HepG2 (cell line): ENCODE results near the gene DCUN1D3. TPM values are rescaled to one million over a fixed set of nuclear protein-coding genes. Genes with fewer than 3 reads are reported as not detected.

Experiments used
- CCAR2 ChIP-seq: fragments of 200-400 bp; formaldehyde crosslinking; optimal IDR thresholded peaks from 2 replicates; pipeline ENCODE3; 2018; ENCODE audit warnings: low read depth, mild to moderate bottlenecking, low read length, moderate library complexity
- PHB2 ChIP-seq: fragments of 450-650 bp; IDR thresholded peaks from 2 replicates; pipeline ENCODE4 v1.6.1; 2018; ENCODE audit not compliant: partially characterized antibody
- PHF5A ChIP-seq: IDR thresholded peaks from one replicate; pipeline ENCODE4 v1.6.1; 2018; ENCODE audit warnings: low read depth, missing genetic modification reagents; ENCODE audit not compliant: unreplicated experiment
- RFX5 ChIP-seq: IDR thresholded peaks from 2 replicates; pipeline ENCODE4 v1.6.1; 2011; ENCODE audit warnings: low read depth, low read length, improper control_type of control experiment
- SIX4 ChIP-seq: sonication (generic); formaldehyde crosslinking; IDR thresholded peaks from 2 replicates; pipeline ENCODE4 v1.4.0; 2020; ENCODE audit warnings: missing genetic modification reagents
- SOX13 ChIP-seq, 3 experiments: fragments of 450-650 bp in 1 of 3; sonication (generic) in 1 of 3; formaldehyde crosslinking in 1 of 3; IDR thresholded peaks in 2 of 3; conservative IDR thresholded peaks in 1 of 3; 2 replicates each; pipeline versions ENCODE4 v1.5.0 to v1.6.1; 2016 to 2020; ENCODE audit warnings: antibody characterized with exemption in 1 of 3, mild to moderate bottlenecking in 1 of 3, missing compliant biosample characterization in 1 of 3, missing genetic modification reagents in 1 of 3, moderate library complexity in 1 of 3
- ZNF549 ChIP-seq: sonication (generic); formaldehyde crosslinking; IDR thresholded peaks from 2 replicates; pipeline ENCODE4 v1.5.0; 2020; ENCODE audit warnings: missing genetic modification reagents
- ZNF550 ChIP-seq: sonication (generic); formaldehyde crosslinking; IDR thresholded peaks from 2 replicates; pipeline ENCODE4 v1.4.0; 2020; ENCODE audit warnings: mild to moderate bottlenecking, missing genetic modification reagents, borderline replicate concordance
- ZNF605 ChIP-seq: sonication (generic); formaldehyde crosslinking; IDR thresholded peaks from 2 replicates; pipeline ENCODE4 v1.8.0; 2022; ENCODE audit warnings: mild to moderate bottlenecking, missing genetic modification reagents
- ZNF788 ChIP-seq: sonication (generic); formaldehyde crosslinking; IDR thresholded peaks from 2 replicates; pipeline ENCODE4 v1.5.0; 2020; ENCODE audit warnings: mild to moderate bottlenecking, missing genetic modification reagents, borderline replicate concordance
- polyA plus RNA-seq, 8 experiments: library from polyadenylated mRNA; depleted of rRNA in 3 of 8; stranded (reverse) in 7 of 8; unstranded in 1 of 8; fragments of >200 nt; fragmentation: Illumina TruSeq in 4 of 8; extraction: Trizol in 4 of 8; gene quantifications; 2 replicates each; pipeline versions ENCODE4 v1.2.1 to v1.2.3, GENCODE V29; 2011 to 2016; ENCODE audit warnings: low read depth in 4 of 8, missing spikeins in 1 of 8, mixed read lengths in 1 of 8; ENCODE audit not compliant: insufficient read depth in 1 of 8
- total RNA-seq, 5 experiments: library from RNA; depleted of rRNA; stranded (reverse); fragments of >200 nt; fragmentation: Illumina TruSeq; extraction: Trizol; gene quantifications; 2 replicates each; pipeline ENCODE4 v1.2.3, GENCODE V29; 2016; ENCODE audit warnings: low read depth in 1 of 5
- TF ChIP-seq, protein P1 (sequence below): sonication (generic); formaldehyde crosslinking; IDR thresholded peaks from 2 replicates; pipeline ENCODE4 v1.4.0; 2020; ENCODE audit warnings: missing genetic modification reagents, borderline replicate concordance
- TF ChIP-seq, protein P2 (sequence below), 2 experiments: fragments of 450-650 bp in 1 of 2; sonication (generic) in 1 of 2; formaldehyde crosslinking in 1 of 2; IDR thresholded peaks; 2 replicates each; pipeline versions ENCODE4 v1.6.1 to v1.8.0; 2016 to 2022; ENCODE audit warnings: antibody characterized with exemption in 1 of 2, mild to moderate bottlenecking in 1 of 2, missing genetic modification reagents in 1 of 2
- TF ChIP-seq, protein P3 (sequence below): sonication (generic); formaldehyde crosslinking; conservative IDR thresholded peaks from 2 replicates; pipeline ENCODE4 v1.8.1; 2023; ENCODE audit warnings: missing genetic modification reagents
- TF ChIP-seq, protein P4 (sequence below): sonication (generic); formaldehyde crosslinking; IDR thresholded peaks from 2 replicates; pipeline ENCODE4 v1.8.1; 2023; ENCODE audit warnings: mild to moderate bottlenecking, inconsistent platforms, moderate library complexity, missing genetic modification reagents, borderline replicate concordance

Gene DCUN1D3
- total and polyA plus RNA-seq, 2 of the 13 experiments (the other 11 are each of a cell fraction or from before 2014, with no cell fraction given) = 5.0 to 19.3 TPM

DNA sequence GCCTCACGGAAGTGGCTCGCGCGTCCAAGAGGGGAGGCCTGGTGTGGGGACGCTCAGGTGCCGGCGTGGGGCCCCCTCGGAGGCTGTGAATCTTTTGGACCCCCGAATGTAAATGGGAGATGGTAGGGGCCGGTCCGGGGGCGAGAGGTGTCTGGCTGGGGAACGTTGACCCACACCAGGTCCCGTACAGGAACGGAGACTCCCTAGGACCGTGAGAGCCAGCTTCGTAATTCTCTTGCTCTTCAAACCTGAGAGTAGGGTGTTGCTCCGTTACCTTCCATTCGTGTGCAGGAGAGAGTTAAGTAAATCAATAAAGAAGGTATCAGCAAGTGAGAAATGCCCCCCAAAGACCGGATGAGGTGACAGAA is 894 bp upstream of the DCUN1D3 start (continued):
- TF ChIP-seq, protein P1, sequence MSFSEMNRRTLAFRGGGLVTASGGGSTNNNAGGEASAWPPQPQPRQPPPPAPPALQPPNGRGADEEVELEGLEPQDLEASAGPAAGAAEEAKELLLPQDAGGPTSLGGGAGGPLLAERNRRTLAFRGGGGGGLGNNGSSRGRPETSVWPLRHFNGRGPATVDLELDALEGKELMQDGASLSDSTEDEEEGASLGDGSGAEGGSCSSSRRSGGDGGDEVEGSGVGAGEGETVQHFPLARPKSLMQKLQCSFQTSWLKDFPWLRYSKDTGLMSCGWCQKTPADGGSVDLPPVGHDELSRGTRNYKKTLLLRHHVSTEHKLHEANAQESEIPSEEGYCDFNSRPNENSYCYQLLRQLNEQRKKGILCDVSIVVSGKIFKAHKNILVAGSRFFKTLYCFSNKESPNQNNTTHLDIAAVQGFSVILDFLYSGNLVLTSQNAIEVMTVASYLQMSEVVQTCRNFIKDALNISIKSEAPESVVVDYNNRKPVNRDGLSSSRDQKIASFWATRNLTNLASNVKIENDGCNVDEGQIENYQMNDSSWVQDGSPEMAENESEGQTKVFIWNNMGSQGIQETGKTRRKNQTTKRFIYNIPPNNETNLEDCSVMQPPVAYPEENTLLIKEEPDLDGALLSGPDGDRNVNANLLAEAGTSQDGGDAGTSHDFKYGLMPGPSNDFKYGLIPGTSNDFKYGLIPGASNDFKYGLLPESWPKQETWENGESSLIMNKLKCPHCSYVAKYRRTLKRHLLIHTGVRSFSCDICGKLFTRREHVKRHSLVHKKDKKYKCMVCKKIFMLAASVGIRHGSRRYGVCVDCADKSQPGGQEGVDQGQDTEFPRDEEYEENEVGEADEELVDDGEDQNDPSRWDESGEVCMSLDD = peak; percentile 68; the same call in 1 of the 2 replicates
- TF ChIP-seq ZNF549 (CRISPR knock-in tag) (no peak), PHF5A (CRISPR knock-in tag) (no peak), RFX5 (peak; percentile 12; the same call in 1 of the 2 replicates), SIX4 (CRISPR knock-in tag) (no peak; the same call in 1 of the 2 replicates), CCAR2 (no peak), ZNF605 (CRISPR knock-in tag) (no peak; the same call in 1 of the 2 replicates), SOX13 (IDR thresholded peaks at IDR 0.05) (0 out of 2 replicates have a peak, but pooled peaks have one; percentile 5), SOX13 (CRISPR knock-in tag; conservative IDR thresholded peaks at IDR 0.05 in 1 of 2, IDR thresholded peaks at IDR 0.05 in 1 of 2) (no peak), ZNF788 (peak; percentile 12; the same call in 1 of the 2 replicates), PHB2 (no peak), ZNF550 (CRISPR knock-in tag) (no peak)
- TF ChIP-seq, protein P2, sequence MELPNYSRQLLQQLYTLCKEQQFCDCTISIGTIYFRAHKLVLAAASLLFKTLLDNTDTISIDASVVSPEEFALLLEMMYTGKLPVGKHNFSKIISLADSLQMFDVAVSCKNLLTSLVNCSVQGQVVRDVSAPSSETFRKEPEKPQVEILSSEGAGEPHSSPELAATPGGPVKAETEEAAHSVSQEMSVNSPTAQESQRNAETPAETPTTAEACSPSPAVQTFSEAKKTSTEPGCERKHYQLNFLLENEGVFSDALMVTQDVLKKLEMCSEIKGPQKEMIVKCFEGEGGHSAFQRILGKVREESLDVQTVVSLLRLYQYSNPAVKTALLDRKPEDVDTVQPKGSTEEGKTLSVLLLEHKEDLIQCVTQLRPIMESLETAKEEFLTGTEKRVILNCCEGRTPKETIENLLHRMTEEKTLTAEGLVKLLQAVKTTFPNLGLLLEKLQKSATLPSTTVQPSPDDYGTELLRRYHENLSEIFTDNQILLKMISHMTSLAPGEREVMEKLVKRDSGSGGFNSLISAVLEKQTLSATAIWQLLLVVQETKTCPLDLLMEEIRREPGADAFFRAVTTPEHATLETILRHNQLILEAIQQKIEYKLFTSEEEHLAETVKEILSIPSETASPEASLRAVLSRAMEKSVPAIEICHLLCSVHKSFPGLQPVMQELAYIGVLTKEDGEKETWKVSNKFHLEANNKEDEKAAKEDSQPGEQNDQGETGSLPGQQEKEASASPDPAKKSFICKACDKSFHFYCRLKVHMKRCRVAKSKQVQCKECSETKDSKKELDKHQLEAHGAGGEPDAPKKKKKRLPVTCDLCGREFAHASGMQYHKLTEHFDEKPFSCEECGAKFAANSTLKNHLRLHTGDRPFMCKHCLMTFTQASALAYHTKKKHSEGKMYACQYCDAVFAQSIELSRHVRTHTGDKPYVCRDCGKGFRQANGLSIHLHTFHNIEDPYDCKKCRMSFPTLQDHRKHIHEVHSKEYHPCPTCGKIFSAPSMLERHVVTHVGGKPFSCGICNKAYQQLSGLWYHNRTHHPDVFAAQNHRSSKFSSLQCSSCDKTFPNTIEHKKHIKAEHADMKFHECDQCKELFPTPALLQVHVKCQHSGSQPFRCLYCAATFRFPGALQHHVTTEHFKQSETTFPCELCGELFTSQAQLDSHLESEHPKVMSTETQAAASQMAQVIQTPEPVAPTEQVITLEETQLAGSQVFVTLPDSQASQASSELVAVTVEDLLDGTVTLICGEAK (IDR thresholded peaks at IDR 0.05) = no peak
- TF ChIP-seq, protein P2 (CRISPR knock-in tag; IDR thresholded peaks at IDR 0.05) = peak; percentile 28; the same call in 1 of the 2 replicates
- TF ChIP-seq, protein P3, sequence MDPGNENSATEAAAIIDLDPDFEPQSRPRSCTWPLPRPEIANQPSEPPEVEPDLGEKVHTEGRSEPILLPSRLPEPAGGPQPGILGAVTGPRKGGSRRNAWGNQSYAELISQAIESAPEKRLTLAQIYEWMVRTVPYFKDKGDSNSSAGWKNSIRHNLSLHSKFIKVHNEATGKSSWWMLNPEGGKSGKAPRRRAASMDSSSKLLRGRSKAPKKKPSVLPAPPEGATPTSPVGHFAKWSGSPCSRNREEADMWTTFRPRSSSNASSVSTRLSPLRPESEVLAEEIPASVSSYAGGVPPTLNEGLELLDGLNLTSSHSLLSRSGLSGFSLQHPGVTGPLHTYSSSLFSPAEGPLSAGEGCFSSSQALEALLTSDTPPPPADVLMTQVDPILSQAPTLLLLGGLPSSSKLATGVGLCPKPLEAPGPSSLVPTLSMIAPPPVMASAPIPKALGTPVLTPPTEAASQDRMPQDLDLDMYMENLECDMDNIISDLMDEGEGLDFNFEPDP (CRISPR knock-in tag) = 0 out of 2 replicates have a peak, but pooled peaks have one; percentile 79
- TF ChIP-seq, protein P4, sequence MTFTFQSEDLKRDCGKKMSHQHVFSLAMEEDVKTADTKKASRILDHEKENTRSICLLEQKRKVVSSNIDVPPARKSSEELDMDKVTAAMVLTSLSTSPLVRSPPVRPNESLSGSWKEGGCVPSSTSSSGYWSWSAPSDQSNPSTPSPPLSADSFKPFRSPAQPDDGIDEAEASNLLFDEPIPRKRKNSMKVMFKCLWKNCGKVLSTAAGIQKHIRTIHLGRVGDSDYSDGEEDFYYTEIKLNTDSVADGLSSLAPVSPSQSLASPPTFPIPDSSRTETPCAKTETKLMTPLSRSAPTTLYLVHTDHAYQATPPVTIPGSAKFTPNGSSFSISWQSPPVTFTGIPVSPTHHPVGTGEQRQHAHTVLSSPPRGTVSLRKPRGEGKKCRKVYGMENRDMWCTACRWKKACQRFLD (CRISPR knock-in tag) = no peak; the same call in 1 of the 2 replicates
